Stimulated activated CD4-positive, alpha-beta T cell treated with anti-CD3 and anti-CD28 coated beads, TNF-alpha, amount 100 ng/mL, for 24 hours (primary cell): ENCODE data around the gene PSAPL1.

Experiments
- DNase-seq, 3 experiments: peaks; one replicate each; pipeline ENCODE4 v3.0.0-alpha.2; 2020; ENCODE audit warnings: low read depth in 3 of 3

The PSAPL1 gene

DNA sequence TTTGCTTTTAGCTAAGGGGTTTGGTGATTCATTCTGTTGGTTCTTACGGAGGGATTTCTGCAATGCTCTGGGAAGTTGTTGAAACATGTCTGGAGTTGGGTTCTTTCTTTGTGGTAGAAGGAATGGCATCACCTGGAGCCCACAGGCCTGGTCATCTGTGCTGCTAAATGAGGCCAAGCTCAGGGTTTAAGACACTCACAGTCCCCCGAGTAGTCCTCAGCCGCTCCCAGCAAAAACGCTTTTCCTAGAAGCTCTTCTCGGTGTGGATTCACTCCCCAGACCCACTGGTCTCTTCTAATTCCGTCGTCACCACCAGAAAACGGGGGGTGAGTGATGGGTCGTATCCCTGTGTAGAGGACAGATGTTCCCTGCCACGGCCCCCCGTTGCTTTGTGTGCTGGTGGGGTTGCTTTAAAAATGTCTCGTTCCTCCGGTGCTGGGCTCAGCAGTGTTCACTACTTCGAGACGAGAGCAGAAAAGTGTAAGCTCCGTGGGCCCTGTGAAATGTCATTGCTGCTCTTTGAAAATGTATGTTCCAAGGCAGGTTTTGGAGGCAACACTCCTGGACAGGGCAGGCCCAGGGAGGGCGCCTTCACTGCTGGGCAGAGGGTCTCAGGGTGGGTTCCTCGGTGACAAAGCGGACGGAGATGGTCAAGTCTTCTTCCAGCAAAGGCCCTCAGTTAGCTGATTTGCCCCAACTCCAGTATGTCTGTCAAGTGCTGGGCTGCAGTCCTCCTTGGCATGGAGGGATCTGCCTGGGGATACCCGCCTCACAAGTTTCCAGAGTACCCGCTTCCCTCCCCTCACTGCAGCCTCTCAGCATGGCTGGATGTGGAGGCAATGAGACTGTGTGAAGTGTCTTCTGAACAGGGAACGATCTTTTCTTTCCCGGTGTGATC is 37.3 kb downstream of the PSAPL1 start:
- no peak for DNase-seq

DNA sequence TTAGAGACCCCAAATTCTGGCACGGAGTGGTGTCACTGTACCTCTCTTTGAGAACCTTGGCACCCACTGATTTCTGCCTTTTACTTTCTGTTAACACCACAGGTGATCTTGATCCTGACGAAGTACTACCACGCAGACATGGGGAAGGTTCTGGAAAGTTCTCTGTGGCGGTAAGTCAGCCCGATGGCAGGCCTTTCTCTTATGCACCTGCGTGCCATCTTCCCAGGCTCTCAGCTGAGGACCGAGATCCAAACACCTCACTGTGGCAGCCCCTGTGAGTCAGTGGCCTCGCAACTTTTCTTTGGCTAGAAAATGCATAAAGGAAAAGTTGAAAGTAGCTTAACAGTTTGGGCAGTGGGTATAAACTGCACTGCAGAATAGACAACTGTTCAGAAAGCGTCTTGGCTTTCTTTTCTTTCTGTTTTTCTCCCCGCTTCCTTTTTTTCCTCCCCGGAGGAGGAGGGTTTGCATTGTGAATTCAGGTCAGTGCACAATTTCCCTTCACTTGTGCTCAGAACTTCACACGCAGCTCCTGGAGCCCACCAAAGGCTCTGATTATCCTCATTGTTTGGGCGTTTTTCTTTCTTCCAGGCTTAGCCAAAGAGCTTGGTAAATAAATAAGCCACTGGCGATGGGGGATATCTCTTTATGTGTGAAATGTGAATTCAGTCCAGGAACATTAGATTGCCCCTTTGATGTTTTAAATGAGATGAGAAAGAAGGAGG is 38.4 kb downstream of the PSAPL1 start:
- DNase-seq, result no peak

DNA sequence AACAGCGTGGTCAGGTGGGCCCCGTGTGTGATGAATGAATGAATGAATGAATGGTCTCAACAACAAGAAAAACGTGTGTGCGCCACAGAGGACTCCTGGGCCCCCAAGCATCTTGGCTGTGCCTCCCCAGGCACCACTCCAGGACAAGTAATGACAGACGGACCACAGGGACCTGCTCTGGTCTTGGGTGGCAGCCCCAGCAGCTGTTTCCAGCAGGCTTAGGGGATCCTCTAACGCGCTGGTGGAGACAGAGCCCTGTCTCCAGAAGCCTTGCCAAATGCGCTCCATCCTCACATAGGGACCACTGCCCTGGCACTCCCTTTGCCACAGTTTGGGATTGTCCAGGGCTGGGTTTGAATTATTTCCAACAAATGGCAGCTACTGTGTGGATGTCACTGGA is 39.1 kb downstream of the PSAPL1 start:
- DNase-seq, result no peak

DNA sequence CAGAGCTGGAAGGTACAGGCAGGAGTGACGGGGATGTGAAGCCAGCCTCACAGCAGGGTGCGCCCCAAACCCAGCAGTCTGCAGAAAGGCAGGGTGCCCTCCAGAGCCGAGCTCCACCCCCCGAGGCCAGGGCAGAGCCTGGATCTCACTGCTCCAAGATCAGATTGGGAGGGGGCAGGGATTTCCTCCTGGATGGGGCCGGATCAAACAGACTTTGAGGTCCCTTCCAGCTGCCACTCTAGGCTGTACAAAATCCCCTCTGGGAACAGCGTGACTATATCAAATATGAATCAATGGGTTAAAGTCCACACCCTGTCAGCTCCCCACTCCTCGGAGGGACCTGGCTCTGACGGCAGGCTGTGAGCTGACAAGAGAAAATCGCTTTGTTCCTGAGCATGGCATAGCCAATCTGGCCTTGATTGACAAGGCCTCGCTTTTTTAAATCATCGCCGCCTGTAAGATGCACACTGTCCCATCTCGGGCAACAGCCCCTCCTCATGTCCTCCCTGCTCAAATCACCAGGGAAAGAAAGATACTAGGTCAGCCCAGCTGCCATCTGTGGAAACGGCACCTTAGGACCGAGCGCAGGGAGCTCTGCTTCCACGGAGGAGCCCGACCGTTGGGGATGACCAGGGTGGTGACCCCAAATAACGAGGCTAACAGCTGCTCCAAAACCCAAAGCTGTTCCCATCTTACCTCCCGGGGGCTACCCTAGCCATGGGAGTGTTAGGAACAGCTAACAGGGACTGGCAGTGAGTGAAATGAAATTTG is 39.9 kb downstream of the PSAPL1 start:
- DNase-seq, result no peak

DNA sequence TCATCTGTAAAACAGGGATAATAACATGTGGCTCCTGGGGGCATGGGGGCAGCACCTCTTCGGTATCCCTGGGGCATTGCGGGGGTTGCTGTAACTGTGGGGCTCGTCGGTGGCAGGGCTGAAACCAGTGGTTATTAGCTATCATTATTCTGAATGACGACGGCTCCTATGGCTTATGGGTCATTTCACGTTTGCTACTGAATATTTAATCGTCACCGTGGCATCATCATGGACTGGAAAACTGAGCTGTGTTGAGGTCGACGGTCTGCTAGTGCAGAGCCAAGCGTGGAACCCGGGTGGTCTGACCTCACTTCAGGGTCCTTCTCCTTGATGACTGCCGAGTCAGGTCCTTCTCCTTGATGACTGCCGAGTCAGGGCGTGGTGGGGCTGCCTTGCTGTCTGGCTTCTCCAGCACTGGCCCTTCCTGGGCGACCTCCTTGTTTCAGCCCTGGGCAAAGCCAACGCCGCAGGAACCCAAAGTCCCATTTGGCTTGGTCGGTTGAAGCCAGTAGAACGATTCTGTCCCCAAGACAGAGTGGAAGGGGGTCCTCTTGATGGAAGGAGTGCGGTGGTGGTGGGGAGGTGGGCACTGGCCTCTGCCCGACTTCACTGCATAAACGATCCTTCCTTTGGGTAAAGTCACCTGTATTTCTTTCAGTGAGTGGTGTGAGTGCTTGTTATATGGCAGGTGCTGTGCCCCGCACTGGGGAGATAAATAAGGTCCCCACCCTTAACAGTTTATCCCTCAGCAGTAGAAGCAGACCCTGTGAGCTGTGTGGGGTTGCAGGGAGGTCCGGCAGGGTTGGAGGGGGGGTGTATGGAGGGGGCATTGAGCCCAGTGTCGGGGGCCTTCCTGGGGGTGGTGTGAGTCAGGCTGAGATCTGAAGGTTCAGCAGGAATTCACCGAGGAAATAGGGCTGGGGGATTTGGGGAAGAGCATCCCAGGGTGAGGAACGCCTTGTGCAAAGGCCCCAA is 40.8 kb downstream of the PSAPL1 start:
- DNase-seq, result no peak

DNA sequence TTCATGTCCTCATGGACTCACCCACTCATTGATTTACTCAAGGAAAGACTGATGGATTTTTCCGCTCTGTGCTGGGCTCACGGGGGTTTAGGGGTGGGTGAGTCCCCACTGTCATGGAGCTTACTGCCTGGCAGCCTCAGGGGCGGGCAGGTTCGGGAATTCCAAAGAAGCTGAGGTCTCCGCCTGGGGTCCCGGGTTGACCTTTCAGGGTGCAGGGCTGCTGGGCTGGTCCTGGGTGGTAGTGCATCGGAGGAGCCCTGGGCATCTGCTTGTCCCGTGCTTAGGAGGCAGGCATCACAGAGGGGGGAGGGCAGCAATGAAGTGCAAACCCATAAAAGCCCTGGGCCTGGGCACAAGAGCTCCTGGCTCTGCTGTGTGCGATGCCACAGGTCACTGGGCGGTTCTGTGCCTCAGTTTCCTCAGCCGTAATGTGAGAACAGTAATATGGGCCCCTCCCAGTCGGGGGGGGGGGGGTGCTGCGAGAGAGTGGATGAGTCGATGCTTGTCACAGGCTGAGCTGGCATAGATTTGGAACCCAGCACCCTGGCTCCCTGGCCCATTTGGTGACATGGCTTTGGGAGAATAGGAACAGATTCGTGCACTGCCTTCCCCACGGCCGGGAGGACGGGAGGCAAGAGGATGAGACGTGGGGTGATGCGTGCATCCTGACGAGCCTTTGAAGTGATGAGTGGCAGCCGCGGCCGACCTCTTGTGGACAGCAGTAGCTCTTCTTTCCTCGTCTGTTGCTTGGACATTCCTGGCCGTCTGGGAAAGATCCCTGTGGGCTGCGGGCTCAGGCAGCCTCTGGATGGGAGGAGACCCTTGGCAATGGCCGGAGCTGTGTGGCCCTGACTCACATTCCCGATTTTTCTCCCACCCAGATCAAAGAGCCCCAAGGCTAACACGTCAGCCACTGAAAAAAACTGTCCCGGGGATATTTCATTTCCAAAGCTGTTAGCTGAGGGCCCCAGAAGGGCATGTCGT is 42.0 kb downstream of the PSAPL1 start:
- DNase-seq, result no peak

DNA sequence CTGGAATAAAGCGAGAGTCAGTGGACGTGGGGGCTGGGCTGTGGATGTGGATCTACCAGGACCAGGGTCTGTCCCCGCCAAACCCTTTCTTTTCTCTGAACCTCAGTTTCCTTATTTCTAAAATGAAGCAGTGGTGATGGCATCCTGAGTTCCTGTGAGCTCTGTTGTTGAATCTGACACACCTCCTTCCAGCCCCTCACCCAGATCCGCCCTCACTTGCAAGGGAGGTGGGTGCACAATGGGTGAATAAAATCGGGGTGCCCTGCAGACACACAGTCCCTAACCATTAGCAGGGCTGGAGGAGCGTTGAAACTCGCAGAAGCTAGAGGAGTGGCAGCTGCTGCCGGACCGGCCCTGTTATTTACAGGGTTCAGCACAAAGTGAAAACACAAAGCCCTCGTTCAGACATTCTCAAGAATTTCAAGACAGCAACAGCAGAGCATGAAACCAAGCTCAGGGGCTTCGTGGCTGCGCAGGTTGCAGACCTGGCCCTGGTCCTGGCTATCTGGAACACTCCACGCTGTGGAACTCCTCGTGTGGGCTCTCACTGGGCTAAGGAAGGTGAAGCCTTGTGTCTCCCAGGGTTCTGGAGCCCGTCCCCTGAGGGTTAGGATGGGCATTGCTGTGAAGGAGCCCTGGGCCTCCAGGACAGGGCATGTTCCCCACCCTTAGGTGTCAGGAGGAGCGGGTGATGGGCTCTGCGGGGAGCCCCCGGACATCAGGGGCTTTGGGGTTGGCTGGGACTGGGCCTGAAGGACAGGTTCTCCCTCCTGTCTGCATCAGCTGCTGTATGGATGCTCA is 42.9 kb downstream of the PSAPL1 start:
- DNase-seq, result no peak

DNA sequence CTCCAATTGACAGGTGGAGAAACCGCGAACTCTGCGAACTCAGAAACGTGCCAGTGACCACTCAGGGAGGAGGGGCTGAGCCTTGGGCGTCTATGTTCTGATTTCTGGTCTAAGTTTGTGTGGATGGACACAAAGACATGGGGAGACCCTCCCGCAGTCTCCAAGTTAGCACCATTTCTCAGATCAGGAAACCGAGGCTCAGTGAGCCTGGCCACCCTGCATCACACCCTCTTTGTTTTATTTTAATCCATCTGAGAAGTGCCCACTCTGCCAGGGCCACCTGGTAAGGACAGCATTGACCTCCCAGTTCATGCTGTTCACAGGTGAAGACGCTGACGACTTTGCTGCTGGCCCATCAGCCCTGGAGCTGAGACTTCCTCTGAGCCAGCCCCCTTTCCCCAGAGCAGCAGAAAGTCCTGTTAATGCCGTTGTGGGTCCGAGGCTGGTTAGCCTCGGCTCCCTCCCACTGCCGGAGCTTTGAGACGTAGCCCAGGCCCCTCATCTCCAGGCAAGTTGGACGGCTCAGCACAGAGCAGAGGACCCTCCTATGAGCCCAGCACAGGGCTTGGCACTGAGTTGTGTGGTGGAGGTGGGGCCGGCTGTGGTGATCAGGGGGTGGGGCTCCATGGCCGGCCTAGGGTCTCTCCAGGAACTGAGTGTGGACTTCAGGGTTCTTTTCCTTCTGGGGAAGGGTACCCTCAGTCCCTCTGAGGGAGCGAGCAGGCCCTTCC is 43.7 kb downstream of the PSAPL1 start:
- DNase-seq, result no peak

DNA sequence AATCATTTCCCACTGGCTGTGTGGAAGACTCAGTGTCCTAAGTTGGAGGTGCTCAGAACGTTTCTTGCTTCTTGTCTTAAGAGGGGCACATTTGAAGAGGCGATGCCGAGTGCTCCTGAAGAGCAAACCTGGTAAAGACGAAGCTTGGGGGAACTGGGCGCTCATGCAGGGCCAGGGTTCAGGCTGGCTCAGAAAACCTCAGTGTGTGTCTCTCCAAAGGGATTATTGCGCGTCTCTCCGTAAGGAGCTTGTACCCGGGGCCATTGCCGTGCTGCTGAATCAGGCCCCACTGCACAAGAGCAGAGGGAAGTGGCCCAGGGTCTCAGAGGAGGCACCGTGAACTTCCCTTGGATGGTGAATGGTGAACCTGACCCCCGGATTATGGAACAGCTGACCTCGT is 44.4 kb downstream of the PSAPL1 start:
- DNase-seq, result no peak

DNA sequence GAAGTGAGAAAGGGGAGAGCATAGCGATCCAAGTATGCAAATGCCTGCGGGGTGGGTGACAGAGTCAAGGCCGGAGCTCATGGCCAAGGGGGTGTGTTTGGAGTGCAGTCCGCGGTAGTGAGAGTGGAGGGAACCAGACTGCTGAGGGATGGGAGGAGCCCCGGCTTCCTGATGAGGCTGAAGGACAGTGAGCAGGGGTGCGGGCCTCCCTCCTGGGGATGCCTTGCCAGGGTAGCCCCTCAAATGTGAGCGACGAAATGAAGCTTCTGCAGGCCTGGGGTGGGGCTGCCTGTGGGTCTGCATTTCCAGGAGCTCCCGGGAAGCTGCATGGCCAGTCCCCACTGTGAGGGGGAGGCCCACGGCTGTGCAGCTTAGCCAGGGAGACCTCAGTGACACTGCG is 45.0 kb downstream of the PSAPL1 start:
- DNase-seq, result no peak

DNA sequence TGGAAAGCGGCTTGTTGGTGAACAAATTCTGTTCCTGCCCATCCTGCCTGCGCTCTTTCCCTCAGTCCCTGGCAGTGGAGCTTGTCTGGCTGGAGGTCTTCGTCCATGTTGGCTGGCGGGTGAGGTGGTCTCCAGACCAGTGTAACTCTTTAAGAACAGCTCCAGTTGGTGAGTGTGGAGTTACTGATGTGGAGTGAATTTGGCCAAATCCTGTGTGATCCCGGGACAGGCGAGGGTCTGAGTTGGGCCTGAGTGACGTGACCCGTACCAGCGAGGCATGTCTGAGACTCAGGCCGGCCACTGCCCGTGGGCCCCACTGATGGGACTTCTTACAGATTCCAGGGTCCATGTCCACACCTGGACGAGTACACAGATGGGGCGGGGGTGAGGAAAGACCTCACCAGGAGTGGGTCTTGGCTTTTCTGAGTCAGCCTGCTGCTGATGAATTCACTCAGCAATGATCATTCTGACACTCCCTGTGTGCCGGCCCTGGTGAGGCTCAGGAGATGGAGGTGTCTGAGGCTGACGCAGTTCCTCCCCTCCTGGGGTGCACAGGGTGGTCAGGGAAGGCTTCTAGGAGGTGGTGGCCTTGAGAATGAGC is 45.5 kb downstream of the PSAPL1 start:
- DNase-seq, result no peak

DNA sequence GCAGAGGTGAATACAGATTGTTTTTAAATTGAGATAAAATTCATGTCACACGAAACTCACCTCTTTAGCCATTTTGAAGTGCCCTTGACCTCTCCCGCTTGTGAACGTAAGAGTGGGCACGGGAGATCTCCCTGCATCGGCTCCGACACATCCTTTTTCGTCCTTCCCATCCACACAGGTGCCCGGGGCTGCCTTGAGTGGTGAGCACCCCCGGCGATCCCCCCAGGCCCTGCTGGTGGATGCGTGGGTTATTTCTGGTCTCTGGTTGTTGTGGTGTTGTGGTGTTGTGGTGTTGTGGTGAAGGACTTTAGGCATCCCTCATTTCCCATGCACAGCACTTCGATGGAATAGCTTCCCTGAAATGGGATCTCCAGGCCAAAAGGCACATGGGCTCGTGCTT is 46.1 kb downstream of the PSAPL1 start:
- no peak for DNase-seq

DNA sequence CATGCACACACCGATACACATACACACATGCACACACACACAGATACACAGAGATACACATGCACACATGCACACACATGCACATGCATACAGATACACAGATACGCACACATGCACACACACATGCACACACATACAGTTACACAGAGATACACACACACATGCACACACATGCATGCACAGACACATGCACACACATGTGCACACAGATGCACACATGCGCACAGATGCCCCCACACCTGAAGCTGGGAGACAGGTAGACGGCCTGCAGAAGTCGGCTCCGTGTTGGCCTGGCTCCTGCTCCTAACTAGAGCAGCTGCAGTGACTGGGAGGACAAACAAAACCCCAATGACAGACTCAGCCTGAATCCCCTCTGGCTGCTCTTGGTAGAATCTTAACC is 46.8 kb downstream of the PSAPL1 start:
- DNase-seq, result no peak

DNA sequence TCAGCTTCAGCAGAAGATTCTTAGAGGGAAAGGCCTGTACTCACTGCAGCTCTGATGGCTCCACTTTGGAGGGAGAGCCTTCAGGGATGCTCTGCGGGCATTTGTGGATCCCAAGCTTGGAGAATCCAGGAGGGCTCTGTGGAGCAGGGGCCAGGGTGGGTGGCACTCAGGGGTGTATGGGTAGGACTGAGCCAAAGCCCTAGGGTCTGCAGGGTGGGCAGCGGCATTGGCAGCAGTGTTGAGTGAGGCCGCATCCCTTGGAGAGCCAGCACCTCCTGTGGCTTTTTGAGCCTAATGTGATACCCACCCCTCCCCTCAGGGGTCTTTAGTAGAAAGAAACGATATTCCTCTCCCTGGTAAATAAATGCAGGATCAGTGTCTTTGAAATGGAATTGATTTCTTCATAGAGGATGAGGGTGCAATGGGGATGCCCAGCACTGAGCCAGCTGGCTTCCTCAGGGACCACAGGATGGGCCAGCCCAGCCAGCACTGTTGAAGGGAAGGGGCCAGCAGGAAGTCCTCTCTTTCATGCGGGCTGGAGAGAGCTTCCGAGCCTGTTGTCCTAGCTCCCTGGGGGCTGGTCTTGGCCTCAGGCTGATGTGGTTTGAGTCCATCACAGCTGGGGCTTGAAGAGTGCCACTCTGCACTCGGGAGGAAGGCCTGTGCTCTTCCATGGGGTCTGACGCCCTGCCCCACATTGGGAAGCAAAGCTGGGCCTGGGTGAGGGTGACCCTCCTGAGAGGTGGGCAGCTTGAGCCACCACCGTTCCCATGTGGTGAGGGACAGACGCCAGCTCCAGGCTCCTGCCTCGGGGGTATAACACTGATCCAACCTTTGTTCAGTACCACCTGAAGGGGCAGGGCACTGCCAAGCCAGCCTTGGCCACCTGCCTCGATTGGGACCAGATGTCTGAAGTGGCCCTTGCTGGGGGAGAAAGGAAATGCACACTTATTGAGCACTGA is 49.5 kb downstream of the PSAPL1 start:
- DNase-seq, result no peak

DNA sequence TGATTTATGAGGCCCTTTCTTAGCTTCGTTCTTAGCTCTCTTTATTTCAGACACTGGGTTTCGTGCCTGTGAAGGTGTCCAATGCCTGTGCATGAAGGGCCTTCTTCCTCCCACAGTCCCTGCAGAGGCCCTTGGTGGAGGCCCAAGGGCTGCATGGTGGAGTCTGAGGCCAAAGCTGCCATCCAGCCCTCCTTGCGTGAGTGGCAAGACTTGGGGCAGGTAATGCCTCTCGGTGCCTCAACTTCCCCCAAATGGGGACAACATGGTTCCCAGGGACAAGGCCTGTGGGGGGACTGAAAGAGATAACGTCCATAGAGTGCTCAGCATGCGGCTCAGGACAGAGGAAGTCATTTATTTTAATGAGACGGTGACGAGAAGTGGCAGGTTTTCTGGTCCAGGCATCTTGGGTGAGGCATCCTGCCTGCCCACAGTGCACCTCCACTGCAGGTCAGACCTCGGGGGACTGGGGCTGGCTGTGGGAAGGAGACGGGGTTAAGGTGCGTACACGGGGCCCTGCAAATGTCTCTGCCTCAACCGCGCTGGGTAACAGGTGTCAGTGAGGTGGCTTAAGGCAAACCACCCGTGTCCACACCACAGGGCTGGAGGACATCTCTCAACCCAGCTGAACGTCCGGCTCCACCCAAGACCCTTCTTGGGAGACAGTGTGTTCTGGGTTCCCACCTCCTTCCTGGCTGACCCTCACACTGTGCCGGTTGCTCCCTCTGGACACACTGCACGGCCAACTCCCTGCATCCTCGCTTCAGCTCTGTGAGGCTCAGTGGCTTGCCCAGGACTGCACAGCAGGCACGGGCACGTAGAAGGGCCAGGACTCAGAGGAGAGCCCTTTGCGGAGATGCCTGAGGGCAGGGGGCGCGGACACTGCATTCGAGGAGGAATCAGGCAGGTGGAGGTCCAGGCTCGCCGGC is 50.5 kb downstream of the PSAPL1 start:
- DNase-seq, result no peak

DNA sequence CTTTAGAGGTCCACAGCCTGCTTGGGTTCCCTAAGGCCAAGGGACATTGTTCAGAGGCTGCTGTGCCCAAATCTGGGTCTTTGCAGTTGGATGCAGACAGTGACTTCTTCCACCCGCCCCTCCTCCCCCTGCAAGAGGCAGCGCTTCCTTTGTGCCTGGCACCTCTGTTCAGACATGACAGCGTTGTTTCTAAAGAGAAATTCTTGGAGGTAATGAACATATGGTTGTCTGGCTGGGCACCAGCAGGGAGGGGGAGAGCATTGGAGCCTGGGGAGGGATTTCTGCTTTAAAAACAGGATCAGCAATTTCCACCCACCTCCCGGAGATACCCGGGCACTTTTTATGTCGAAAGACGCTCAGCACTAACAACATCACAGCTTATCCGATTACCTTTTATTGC is 51.5 kb downstream of the PSAPL1 start:
- DNase-seq, result no peak
